Stimulated activated naive CD8-positive, alpha-beta T cell treated with anti-CD3 and anti-CD28 coated beads, Interleukin-15, Interleukin-2, amounts not matched to agents 100 ng/mL and 50 ng/mL, for 24 hours (primary cell): ENCODE results near the gene MAP3K4.

Experiments used
- H3K27ac Mint-ChIP-seq: one replicate; pipeline ENCODE4 v1.8.0; 2021; ENCODE audit warnings: mild to moderate bottlenecking, mixed read lengths
- H3K27me3 Mint-ChIP-seq: one replicate; pipeline ENCODE4 v1.8.0; 2021; ENCODE audit warnings: mixed read lengths
- H3K36me3 Mint-ChIP-seq: one replicate; pipeline ENCODE4 v1.8.0; 2021; ENCODE audit warnings: low read depth, mixed read lengths
- H3K4me1 Mint-ChIP-seq: one replicate; pipeline ENCODE4 v1.8.0; 2021; ENCODE audit warnings: low read depth, mixed read lengths
- H3K4me3 Mint-ChIP-seq: one replicate; pipeline ENCODE4 v1.8.0; 2021; ENCODE audit warnings: mild to moderate bottlenecking, mixed read lengths
- H3K9me3 Mint-ChIP-seq: one replicate; pipeline ENCODE4 v1.8.0; 2021; ENCODE audit warnings: mixed read lengths

MAP3K4 gene

GRCh38 chr6:161058741-161059140 is 67.2 kb downstream of the MAP3K4 start:
- H3K27ac Mint-ChIP-seq: no peak overlapping the region
- H3K4me3 Mint-ChIP-seq: no peak overlapping the region
- no peaks in the 10 kb centered on the region for H3K27me3 Mint-ChIP-seq
- H3K36me3 Mint-ChIP-seq: peaks cover 15% of the 10 kb centered on the region
- peaks cover 6% of the 10 kb centered on the region for H3K4me1 Mint-ChIP-seq
- H3K9me3 Mint-ChIP-seq: no peaks in the 10 kb centered on the region

GRCh38 chr6:161061576-161061975 is 70.0 kb downstream of the MAP3K4 start:
- Mint-ChIP-seq H3K36me3 (peaks cover 23% of the 10 kb centered on the region), H3K4me1 (peaks cover 12% of the 10 kb centered on the region), H3K4me3 (no peak overlapping the region), H3K27ac (no peak overlapping the region), H3K27me3 (no peaks in the 10 kb centered on the region), H3K9me3 (no peaks in the 10 kb centered on the region)

- Mint-ChIP-seq H3K27me3 (no peaks in the 10 kb centered on the region), H3K4me3 (no peak overlapping the region), H3K9me3 (no peaks in the 10 kb centered on the region), H3K36me3 (peaks cover 28% of the 10 kb centered on the region), H3K4me1 (peaks cover 12% of the 10 kb centered on the region), H3K27ac (no peak overlapping the region)
Measured at GRCh38 chr6:161064915-161065314, 73.3 kb downstream of the MAP3K4 start.

- Mint-ChIP-seq H3K27me3 (no peaks in the 10 kb centered on the region), H3K9me3 (no peaks in the 10 kb centered on the region), H3K4me3 (no peak overlapping the region), H3K27ac (no peak overlapping the region), H3K4me1 (peaks cover 12% of the 10 kb centered on the region), H3K36me3 (peaks cover 23% of the 10 kb centered on the region)
Measured at GRCh38 chr6:161066511-161066910, 74.9 kb downstream of the MAP3K4 start.

- no peak overlapping the region for H3K27ac Mint-ChIP-seq
- H3K36me3 Mint-ChIP-seq: peaks cover 23% of the 10 kb centered on the region
- no peaks in the 10 kb centered on the region for H3K9me3 Mint-ChIP-seq
- H3K4me1 Mint-ChIP-seq: peaks cover 12% of the 10 kb centered on the region
- no peak overlapping the region for H3K4me3 Mint-ChIP-seq
- no peaks in the 10 kb centered on the region for H3K27me3 Mint-ChIP-seq
Measured at GRCh38 chr6:161067749-161068148, 76.2 kb downstream of the MAP3K4 start.

GRCh38 chr6:161068321-161068741 is 76.8 kb downstream of the MAP3K4 start:
- Mint-ChIP-seq H3K36me3 (peaks cover 23% of the 10 kb centered on the region), H3K4me3 (no peak overlapping the region), H3K9me3 (no peaks in the 10 kb centered on the region), H3K27ac (no peak overlapping the region), H3K4me1 (peaks cover 9% of the 10 kb centered on the region), H3K27me3 (no peaks in the 10 kb centered on the region)

GRCh38 chr6:161073930-161074329 is 82.4 kb downstream of the MAP3K4 start:
- peaks cover 8% of the 10 kb centered on the region for H3K36me3 Mint-ChIP-seq
- no peaks in the 10 kb centered on the region for H3K27me3 Mint-ChIP-seq
- H3K4me3 Mint-ChIP-seq: no peak overlapping the region
- peaks cover 5% of the 10 kb centered on the region for H3K4me1 Mint-ChIP-seq
- H3K9me3 Mint-ChIP-seq: no peaks in the 10 kb centered on the region
- H3K27ac Mint-ChIP-seq: no peak overlapping the region

GRCh38 chr6:161074496-161075121 is 83.0 kb downstream of the MAP3K4 start:
- Mint-ChIP-seq H3K27ac (no peak overlapping the region), H3K9me3 (no peaks in the 10 kb centered on the region), H3K27me3 (no peaks in the 10 kb centered on the region), H3K36me3 (peaks cover 8% of the 10 kb centered on the region), H3K4me3 (no peak overlapping the region), H3K4me1 (peaks cover 9% of the 10 kb centered on the region)

- peaks cover 8% of the 10 kb centered on the region for H3K36me3 Mint-ChIP-seq
- H3K27me3 Mint-ChIP-seq: no peaks in the 10 kb centered on the region
- H3K27ac Mint-ChIP-seq: no peak overlapping the region
- peaks cover 18% of the 10 kb centered on the region for H3K4me1 Mint-ChIP-seq
- no peak overlapping the region for H3K4me3 Mint-ChIP-seq
- H3K9me3 Mint-ChIP-seq: no peaks in the 10 kb centered on the region
Measured at GRCh38 chr6:161076181-161076677, 84.7 kb downstream of the MAP3K4 start.

GRCh38 chr6:161079566-161080262 is 88.1 kb downstream of the MAP3K4 start:
- no peaks in the 10 kb centered on the region for H3K9me3 Mint-ChIP-seq
- no peaks in the 10 kb centered on the region for H3K27me3 Mint-ChIP-seq
- H3K4me3 Mint-ChIP-seq: no peak overlapping the region
- H3K27ac Mint-ChIP-seq: peak overlapping the region; percentile 78
- peaks cover 20% of the 10 kb centered on the region for H3K4me1 Mint-ChIP-seq
- peaks cover 3% of the 10 kb centered on the region for H3K36me3 Mint-ChIP-seq

GRCh38 chr6:161080263-161080970 is 88.8 kb downstream of the MAP3K4 start:
- Mint-ChIP-seq H3K4me1 (peaks cover 23% of the 10 kb centered on the region), H3K27me3 (no peaks in the 10 kb centered on the region), H3K27ac (no peak overlapping the region), H3K4me3 (no peak overlapping the region), H3K36me3 (peaks cover 5% of the 10 kb centered on the region), H3K9me3 (no peaks in the 10 kb centered on the region)

- Mint-ChIP-seq H3K9me3 (no peaks in the 10 kb centered on the region), H3K36me3 (peaks cover 15% of the 10 kb centered on the region), H3K4me1 (peaks cover 23% of the 10 kb centered on the region), H3K27me3 (no peaks in the 10 kb centered on the region), H3K27ac (no peak overlapping the region), H3K4me3 (no peak overlapping the region)
Measured at GRCh38 chr6:161082215-161082614, 90.6 kb downstream of the MAP3K4 start.

- H3K4me1 Mint-ChIP-seq: peaks cover 13% of the 10 kb centered on the region
- H3K4me3 Mint-ChIP-seq: no peak overlapping the region
- peaks cover 33% of the 10 kb centered on the region for H3K36me3 Mint-ChIP-seq
- peak overlapping the region; percentile 43 for H3K27ac Mint-ChIP-seq
- H3K27me3 Mint-ChIP-seq: no peaks in the 10 kb centered on the region
- no peaks in the 10 kb centered on the region for H3K9me3 Mint-ChIP-seq
Measured at GRCh38 chr6:161085246-161085645, 93.7 kb downstream of the MAP3K4 start.

- H3K36me3 Mint-ChIP-seq: peaks cover 62% of the 10 kb centered on the region
- no peaks in the 10 kb centered on the region for H3K9me3 Mint-ChIP-seq
- peaks cover 10% of the 10 kb centered on the region for H3K4me1 Mint-ChIP-seq
- no peaks in the 10 kb centered on the region for H3K27me3 Mint-ChIP-seq
- H3K27ac Mint-ChIP-seq: peak overlapping the region; percentile 13
- no peak overlapping the region for H3K4me3 Mint-ChIP-seq
Measured at GRCh38 chr6:161088676-161089328, 97.2 kb downstream of the MAP3K4 start.

- peaks cover 64% of the 10 kb centered on the region for H3K36me3 Mint-ChIP-seq
Measured at GRCh38 chr6:161091151-161091550, 99.6 kb downstream of the MAP3K4 start.

More at GRCh38 chr6:161091151-161091550, 99.6 kb downstream of the MAP3K4 start:
- Mint-ChIP-seq H3K4me3 (no peak overlapping the region), H3K27me3 (no peaks in the 10 kb centered on the region), H3K4me1 (no peaks in the 10 kb centered on the region), H3K9me3 (no peaks in the 10 kb centered on the region), H3K27ac (no peak overlapping the region)
